ENCODE data around the gene RAB3GAP2. TPM values are rescaled to one million over a fixed set of nuclear protein-coding genes. Genes with fewer than 3 reads are reported as not detected.
"Not testable (repeated sequence)": the region's sequence is repeated elsewhere in the genome, so short reads cannot be mapped to it uniquely, and the experiment has no call there.

Gene RAB3GAP2
- total and polyA plus RNA-seq, 2 experiments from 2014 or later: 15.8 to 22.6 TPM

GRCh38 chr1:220255204-220255603 is 17.0 kb downstream of the RAB3GAP2 start:
- TF ChIP-seq EZH2 (IDR thresholded peaks at IDR 0.05; ENCODE audit: insufficient read depth, poor library complexity, severe bottlenecking): no peak
- no peak for TF ChIP-seq EZH2phosphoT487 (IDR thresholded peaks at IDR 0.05; ENCODE audit: insufficient read depth, low read depth)
- Histone ChIP-seq H3K27me3 (replicated peaks; ENCODE audit: insufficient read depth) (no peaks in the 10 kb centered on the region), H3K9me3 (ENCODE audit: low read depth) (no peaks in the 10 kb centered on the region), H3K79me2 (ENCODE audit: insufficient read depth) (peaks cover 100% of the 10 kb centered on the region), H2AFZ (no peak overlapping the region), H3K36me3 (ENCODE audit: low read depth) (peaks cover 17% of the 10 kb centered on the region; the same call in 1 of the 2 replicates), H3F3A (ENCODE audit: insufficient read depth) (peaks cover 11% of the 10 kb centered on the region; the same call in 1 of the 2 replicates), H3K4me3 (no peak overlapping the region), H3K9me2 (ENCODE audit: insufficient read depth) (no peaks in the 10 kb centered on the region), H3K4me1 (ENCODE audit: insufficient read depth) (no peaks in the 10 kb centered on the region; the same call in 1 of the 2 replicates), H3K4me2 (ENCODE audit: unreplicated experiment) (no peak overlapping the region), H3K9ac (no peak overlapping the region), H4K20me1 (ENCODE audit: insufficient read depth) (peaks cover 7% of the 10 kb centered on the region; the same call in 1 of the 2 replicates), H3K27ac (no peak overlapping the region)
- no peak for DNase-seq
- in situ Hi-C loops (cut with MboI): no loop called here
- 95 to 100% methylated on average over 1 of the region's 1 CpG for WGBS, 2 experiments (ENCODE audit: low coverage in 1 of 2, low lambda C conversion rate in 2 of 2, missing lambda C conversion rate in 2 of 2)

- H4K20me1 ChIP-seq (ENCODE audit: insufficient read depth); H3K4me3 ChIP-seq; H3K9me2 ChIP-seq (ENCODE audit: insufficient read depth); H3K4me2 ChIP-seq (ENCODE audit: unreplicated experiment); H3K9me3 ChIP-seq (ENCODE audit: low read depth); H3K27ac ChIP-seq; H3K27me3 ChIP-seq (replicated peaks; ENCODE audit: insufficient read depth); DNase-seq; H3F3A ChIP-seq (ENCODE audit: insufficient read depth); H3K9ac ChIP-seq; in situ Hi-C loops (cut with MboI); H3K4me1 ChIP-seq (ENCODE audit: insufficient read depth); H2AFZ ChIP-seq: not testable (repeated sequence)
- 96 to 99% methylated on average over 12 of the region's 12 CpGs for WGBS, 2 experiments (ENCODE audit: low coverage in 1 of 2, low lambda C conversion rate in 2 of 2, missing lambda C conversion rate in 2 of 2)
- H3K79me2 ChIP-seq (ENCODE audit: insufficient read depth): peaks cover 100% of the 10 kb centered on the region
- peaks cover 23% of the 10 kb centered on the region; the same call in 1 of the 2 replicates for H3K36me3 ChIP-seq (ENCODE audit: low read depth)
These were observed 19.0 kb downstream of the RAB3GAP2 start for GRCh38 chr1:220253290-220253689.

GRCh38 chr1:220251272-220251671 is 21.0 kb downstream of the RAB3GAP2 start:
- peaks cover 28% of the 10 kb centered on the region; the same call in 1 of the 2 replicates for H3K36me3 ChIP-seq (ENCODE audit: low read depth)
- no peak overlapping the region for H3K4me3 ChIP-seq
- H3K27me3 ChIP-seq (replicated peaks; ENCODE audit: insufficient read depth): no peaks in the 10 kb centered on the region
- peaks cover 5% of the 10 kb centered on the region; the same call in 1 of the 2 replicates for H4K20me1 ChIP-seq (ENCODE audit: insufficient read depth)
- H3K4me2 ChIP-seq (ENCODE audit: unreplicated experiment): no peak overlapping the region
- H3K4me1 ChIP-seq (ENCODE audit: insufficient read depth): no peaks in the 10 kb centered on the region; the same call in 1 of the 2 replicates
- no peaks in the 10 kb centered on the region for H3K9me3 ChIP-seq (ENCODE audit: low read depth)
- H3K79me2 ChIP-seq (ENCODE audit: insufficient read depth): peaks cover 97% of the 10 kb centered on the region
- H3K27ac ChIP-seq: no peak overlapping the region
- H3K9me2 ChIP-seq (ENCODE audit: insufficient read depth): no peaks in the 10 kb centered on the region
- 0 out of 2 replicates have a peak, but pooled peaks cover 6% of the 10 kb centered on the region for H3F3A ChIP-seq (ENCODE audit: insufficient read depth)
- H3K9ac ChIP-seq: no peak overlapping the region
- TF ChIP-seq EZH2 (IDR thresholded peaks at IDR 0.05; ENCODE audit: insufficient read depth, poor library complexity, severe bottlenecking) (no peak), EZH2phosphoT487 (IDR thresholded peaks at IDR 0.05; ENCODE audit: insufficient read depth, low read depth) (no peak)
- DNase-seq: no peak
- H2AFZ ChIP-seq: no peak overlapping the region
- in situ Hi-C loops (cut with MboI): no loop called here

DNA sequence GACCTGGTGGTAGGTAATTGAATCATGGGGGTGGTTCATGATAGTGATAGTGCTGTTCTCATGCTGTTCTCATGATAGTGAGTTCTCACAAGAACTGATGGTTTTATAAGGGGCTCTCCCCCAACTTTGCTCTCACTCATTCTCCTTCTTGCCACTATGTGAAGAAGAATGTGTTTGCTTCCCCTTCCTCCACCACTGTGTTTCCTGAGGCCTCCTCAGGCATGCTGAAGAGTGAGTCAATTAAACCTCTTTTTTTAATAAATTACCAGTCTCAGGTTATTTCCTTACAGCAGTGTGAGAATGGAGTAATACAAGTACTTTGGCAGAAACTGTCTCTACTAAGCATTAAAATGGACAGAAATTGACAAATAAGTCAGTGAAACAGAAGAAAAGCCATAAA is 21.6 kb downstream of the RAB3GAP2 start:
- no peak for DNase-seq
- H3K9me2 ChIP-seq (ENCODE audit: insufficient read depth): no peaks in the 10 kb centered on the region
- no peaks in the 10 kb centered on the region for H3K27me3 ChIP-seq (replicated peaks; ENCODE audit: insufficient read depth)
- 0 out of 2 replicates have a peak, but pooled peaks cover 4% of the 10 kb centered on the region for H4K20me1 ChIP-seq (ENCODE audit: insufficient read depth)
- no peak overlapping the region for H3K9ac ChIP-seq
- H3K27ac ChIP-seq: no peak overlapping the region
- no peaks in the 10 kb centered on the region; the same call in 1 of the 2 replicates for H3K4me1 ChIP-seq (ENCODE audit: insufficient read depth)
- no peak overlapping the region for H2AFZ ChIP-seq
- peaks cover 28% of the 10 kb centered on the region; the same call in 1 of the 2 replicates for H3K36me3 ChIP-seq (ENCODE audit: low read depth)
- no peak overlapping the region for H3K4me2 ChIP-seq (ENCODE audit: unreplicated experiment)
- H3K79me2 ChIP-seq (ENCODE audit: insufficient read depth): peaks cover 96% of the 10 kb centered on the region
- H3K9me3 ChIP-seq (ENCODE audit: low read depth): no peaks in the 10 kb centered on the region
- H3K4me3 ChIP-seq: no peak overlapping the region
- TF ChIP-seq EZH2phosphoT487 (IDR thresholded peaks at IDR 0.05; ENCODE audit: insufficient read depth, low read depth) (no peak), EZH2 (IDR thresholded peaks at IDR 0.05; ENCODE audit: insufficient read depth, poor library complexity, severe bottlenecking) (no peak)
- H3F3A ChIP-seq (ENCODE audit: insufficient read depth): 0 out of 2 replicates have a peak, but pooled peaks cover 6% of the 10 kb centered on the region
- in situ Hi-C loops (cut with MboI): no loop called here

DNA sequence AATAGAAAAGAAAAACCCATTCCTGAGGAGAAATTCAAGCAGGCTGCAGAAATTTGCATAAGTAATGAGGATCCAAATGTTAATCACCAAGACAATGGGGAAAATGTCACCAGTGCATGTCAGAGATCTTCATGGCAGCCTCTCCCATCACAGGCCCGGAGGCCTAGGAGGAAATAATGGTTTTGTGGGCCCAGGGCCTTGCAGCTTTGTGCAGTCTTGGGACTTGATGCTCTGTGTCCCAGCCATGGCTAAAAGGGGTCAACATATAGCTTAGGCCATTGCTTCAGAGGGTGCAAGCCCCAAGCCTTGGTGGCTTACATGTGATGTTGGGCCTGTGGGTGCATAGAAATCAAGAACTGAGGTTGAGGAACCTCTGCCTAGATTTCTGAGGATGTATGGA is 22.7 kb downstream of the RAB3GAP2 start:
- in situ Hi-C loops (cut with MboI): no loop called here

GRCh38 chr1:220248715-220249265 is 23.5 kb downstream of the RAB3GAP2 start:
- H4K20me1 ChIP-seq (ENCODE audit: insufficient read depth); H3K9me3 ChIP-seq (ENCODE audit: low read depth); in situ Hi-C loops (cut with MboI); H3K4me3 ChIP-seq; H2AFZ ChIP-seq; DNase-seq; H3K4me1 ChIP-seq (ENCODE audit: insufficient read depth); H3F3A ChIP-seq (ENCODE audit: insufficient read depth); H3K27ac ChIP-seq; H3K9me2 ChIP-seq (ENCODE audit: insufficient read depth); H3K27me3 ChIP-seq (replicated peaks; ENCODE audit: insufficient read depth); H3K9ac ChIP-seq; H3K4me2 ChIP-seq (ENCODE audit: unreplicated experiment): not testable (repeated sequence)
- WGBS, 2 experiments (ENCODE audit: low coverage in 1 of 2, low lambda C conversion rate in 2 of 2, missing lambda C conversion rate in 2 of 2): 95 to 100% methylated on average over 3 of the region's 3 CpGs
- Histone ChIP-seq H3K79me2 (ENCODE audit: insufficient read depth) (peaks cover 96% of the 10 kb centered on the region), H3K36me3 (ENCODE audit: low read depth) (peaks cover 28% of the 10 kb centered on the region; the same call in 1 of the 2 replicates)

More for the DNA sequence above, 22.7 kb downstream of the RAB3GAP2 start:
- Histone ChIP-seq H3K27ac (no peak overlapping the region), H3K4me3 (no peak overlapping the region), H3K4me1 (ENCODE audit: insufficient read depth) (no peaks in the 10 kb centered on the region; the same call in 1 of the 2 replicates), H4K20me1 (ENCODE audit: insufficient read depth) (peaks cover under 1% of the 10 kb centered on the region; the same call in 1 of the 2 replicates), H2AFZ (no peak overlapping the region), H3K9me3 (ENCODE audit: low read depth) (no peaks in the 10 kb centered on the region), H3K4me2 (ENCODE audit: unreplicated experiment) (no peak overlapping the region), H3K79me2 (ENCODE audit: insufficient read depth) (peaks cover 96% of the 10 kb centered on the region), H3F3A (ENCODE audit: insufficient read depth) (no peaks in the 10 kb centered on the region), H3K27me3 (replicated peaks; ENCODE audit: insufficient read depth) (no peaks in the 10 kb centered on the region), H3K9ac (no peak overlapping the region), H3K36me3 (ENCODE audit: low read depth) (peaks cover 28% of the 10 kb centered on the region; the same call in 1 of the 2 replicates), H3K9me2 (ENCODE audit: insufficient read depth) (no peaks in the 10 kb centered on the region)
- no peak for DNase-seq
- TF ChIP-seq EZH2phosphoT487 (IDR thresholded peaks at IDR 0.05; ENCODE audit: insufficient read depth, low read depth) (no peak), EZH2 (IDR thresholded peaks at IDR 0.05; ENCODE audit: insufficient read depth, poor library complexity, severe bottlenecking) (no peak)
- 100% methylated on average over 1 of the region's 1 CpG for WGBS, 2 experiments (ENCODE audit: low coverage in 1 of 2, low lambda C conversion rate in 2 of 2, missing lambda C conversion rate in 2 of 2)

- H3K9me2 ChIP-seq (ENCODE audit: insufficient read depth); H3K27me3 ChIP-seq (replicated peaks; ENCODE audit: insufficient read depth); H3F3A ChIP-seq (ENCODE audit: insufficient read depth); H3K4me3 ChIP-seq; H3K27ac ChIP-seq; H3K9ac ChIP-seq; in situ Hi-C loops (cut with MboI); DNase-seq; H3K4me1 ChIP-seq (ENCODE audit: insufficient read depth); H3K4me2 ChIP-seq (ENCODE audit: unreplicated experiment); H2AFZ ChIP-seq; H3K9me3 ChIP-seq (ENCODE audit: low read depth): not testable (repeated sequence)
- H4K20me1 ChIP-seq (ENCODE audit: insufficient read depth): peaks cover 11% of the 10 kb centered on the region; the same call in 1 of the 2 replicates
- H3K79me2 ChIP-seq (ENCODE audit: insufficient read depth): peaks cover 96% of the 10 kb centered on the region
- H3K36me3 ChIP-seq (ENCODE audit: low read depth): peaks cover 13% of the 10 kb centered on the region; the same call in 1 of the 2 replicates
- WGBS, 2 experiments (ENCODE audit: low coverage in 1 of 2, low lambda C conversion rate in 2 of 2, missing lambda C conversion rate in 2 of 2): 98 to 100% methylated on average over 5 to 6 of the region's 6 CpGs
These were observed 26.4 kb downstream of the RAB3GAP2 start for GRCh38 chr1:220245900-220246299.

All from GM23248 (cell line).